ENCODE data around the gene ADAMTSL4. TPM values are rescaled to one million over a fixed set of nuclear protein-coding genes. Genes with fewer than 3 reads are reported as not detected.

Gene ADAMTSL4
- polyA plus RNA-seq, 1 experiment, result 8.6 TPM

GRCh38 chr1:150532860-150533259 lies 16.3 kb upstream of the ADAMTSL4 start:
- ChIA-PET POLR2A (interaction anchor here (1.2 kb wide), 1 partner anchor 17 kb away, joined by 4 read pairs; the partner anchor contains the start of gene FALEC), CTCF (interaction anchor here (0.6 to 3.6 kb wide), 27 partner anchors 8 to 282 kb away, joined by 3 to 37 read pairs (median 5); partner anchors contain the start of genes ECM1, FALEC and RPRD2)
- no peak for DNase-seq (ENCODE audit: low read depth)
- TF ChIP-seq CTCF (IDR thresholded peaks at IDR 0.05; ENCODE audit: insufficient read depth, low read depth, low read length), result no peak
- no peaks in the 10 kb centered on the region for H3K27me3 ChIP-seq (ENCODE audit: control insufficient read depth, insufficient read depth, low read length)
- H3K36me3 ChIP-seq (ENCODE audit: control insufficient read depth, insufficient read depth, low read length), result no peaks in the 10 kb centered on the region
- H3K4me3 ChIP-seq (ENCODE audit: low read depth, low read length), result no peak overlapping the region

GRCh38 chr1:150534002-150534401 lies 15.2 kb upstream of the ADAMTSL4 start:
- POLR2A ChIA-PET, result no interaction called here
- no peaks in the 10 kb centered on the region for H3K27me3 ChIP-seq (ENCODE audit: control insufficient read depth, insufficient read depth, low read length)
- CTCF ChIA-PET, result interaction anchor here (1.0 to 3.6 kb wide), 6 partner anchors 9 to 88 kb away, joined by 3 to 37 read pairs (median 14); partner anchors contain the start of gene FALEC
- no peak for DNase-seq (ENCODE audit: low read depth)
- no peaks in the 10 kb centered on the region for H3K36me3 ChIP-seq (ENCODE audit: control insufficient read depth, insufficient read depth, low read length)
- no peak overlapping the region for H3K4me3 ChIP-seq (ENCODE audit: low read depth, low read length)
- no peak for TF ChIP-seq CTCF (IDR thresholded peaks at IDR 0.05; ENCODE audit: insufficient read depth, low read depth, low read length)

GRCh38 chr1:150535511-150536287 lies 13.5 kb upstream of the ADAMTSL4 start:
- peak; percentile 26 for DNase-seq (ENCODE audit: low read depth)
- TF ChIP-seq CTCF (IDR thresholded peaks at IDR 0.05; ENCODE audit: insufficient read depth, low read depth, low read length), result no peak
- H3K4me3 ChIP-seq (ENCODE audit: low read depth, low read length), result no peak overlapping the region

GRCh38 chr1:150536836-150537731 lies 12.1 kb upstream of the ADAMTSL4 start:
- POLR2A ChIA-PET, result no interaction called here
- Histone ChIP-seq H3K4me3 (ENCODE audit: low read depth, low read length) (no peak overlapping the region), H3K36me3 (ENCODE audit: control insufficient read depth, insufficient read depth, low read length) (no peaks in the 10 kb centered on the region), H3K27me3 (ENCODE audit: control insufficient read depth, insufficient read depth, low read length) (no peaks in the 10 kb centered on the region)
- no peak for DNase-seq (ENCODE audit: low read depth)
- CTCF ChIA-PET, result interaction anchor here (0.5 to 1.6 kb wide), 5 partner anchors 8 to 281 kb away, joined by 3 to 6 read pairs (median 3); no protein-coding TSS in a partner anchor
- TF ChIP-seq CTCF (IDR thresholded peaks at IDR 0.05; ENCODE audit: insufficient read depth, low read depth, low read length), result no peak

More at GRCh38 chr1:150535511-150536287, 13.5 kb upstream of the ADAMTSL4 start:
- H3K27me3 ChIP-seq (ENCODE audit: control insufficient read depth, insufficient read depth, low read length), result no peaks in the 10 kb centered on the region
- CTCF ChIA-PET, result interaction anchor here (0.6 to 2.4 kb wide), 4 partner anchors 15 to 280 kb away, joined by 3 to 7 read pairs (median 4); no protein-coding TSS in a partner anchor
- H3K36me3 ChIP-seq (ENCODE audit: control insufficient read depth, insufficient read depth, low read length), result no peaks in the 10 kb centered on the region
- POLR2A ChIA-PET, result no interaction called here

All from BJ (cell line).